Measurements from ENCODE around the gene SYNE1.
"Not testable (repeated sequence)": the region's sequence is repeated elsewhere in the genome, so short reads cannot be mapped to it uniquely, and the experiment has no call there.

Gene SYNE1, protein sequence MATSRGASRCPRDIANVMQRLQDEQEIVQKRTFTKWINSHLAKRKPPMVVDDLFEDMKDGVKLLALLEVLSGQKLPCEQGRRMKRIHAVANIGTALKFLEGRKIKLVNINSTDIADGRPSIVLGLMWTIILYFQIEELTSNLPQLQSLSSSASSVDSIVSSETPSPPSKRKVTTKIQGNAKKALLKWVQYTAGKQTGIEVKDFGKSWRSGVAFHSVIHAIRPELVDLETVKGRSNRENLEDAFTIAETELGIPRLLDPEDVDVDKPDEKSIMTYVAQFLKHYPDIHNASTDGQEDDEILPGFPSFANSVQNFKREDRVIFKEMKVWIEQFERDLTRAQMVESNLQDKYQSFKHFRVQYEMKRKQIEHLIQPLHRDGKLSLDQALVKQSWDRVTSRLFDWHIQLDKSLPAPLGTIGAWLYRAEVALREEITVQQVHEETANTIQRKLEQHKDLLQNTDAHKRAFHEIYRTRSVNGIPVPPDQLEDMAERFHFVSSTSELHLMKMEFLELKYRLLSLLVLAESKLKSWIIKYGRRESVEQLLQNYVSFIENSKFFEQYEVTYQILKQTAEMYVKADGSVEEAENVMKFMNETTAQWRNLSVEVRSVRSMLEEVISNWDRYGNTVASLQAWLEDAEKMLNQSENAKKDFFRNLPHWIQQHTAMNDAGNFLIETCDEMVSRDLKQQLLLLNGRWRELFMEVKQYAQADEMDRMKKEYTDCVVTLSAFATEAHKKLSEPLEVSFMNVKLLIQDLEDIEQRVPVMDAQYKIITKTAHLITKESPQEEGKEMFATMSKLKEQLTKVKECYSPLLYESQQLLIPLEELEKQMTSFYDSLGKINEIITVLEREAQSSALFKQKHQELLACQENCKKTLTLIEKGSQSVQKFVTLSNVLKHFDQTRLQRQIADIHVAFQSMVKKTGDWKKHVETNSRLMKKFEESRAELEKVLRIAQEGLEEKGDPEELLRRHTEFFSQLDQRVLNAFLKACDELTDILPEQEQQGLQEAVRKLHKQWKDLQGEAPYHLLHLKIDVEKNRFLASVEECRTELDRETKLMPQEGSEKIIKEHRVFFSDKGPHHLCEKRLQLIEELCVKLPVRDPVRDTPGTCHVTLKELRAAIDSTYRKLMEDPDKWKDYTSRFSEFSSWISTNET (N-terminal part only)

DNA sequence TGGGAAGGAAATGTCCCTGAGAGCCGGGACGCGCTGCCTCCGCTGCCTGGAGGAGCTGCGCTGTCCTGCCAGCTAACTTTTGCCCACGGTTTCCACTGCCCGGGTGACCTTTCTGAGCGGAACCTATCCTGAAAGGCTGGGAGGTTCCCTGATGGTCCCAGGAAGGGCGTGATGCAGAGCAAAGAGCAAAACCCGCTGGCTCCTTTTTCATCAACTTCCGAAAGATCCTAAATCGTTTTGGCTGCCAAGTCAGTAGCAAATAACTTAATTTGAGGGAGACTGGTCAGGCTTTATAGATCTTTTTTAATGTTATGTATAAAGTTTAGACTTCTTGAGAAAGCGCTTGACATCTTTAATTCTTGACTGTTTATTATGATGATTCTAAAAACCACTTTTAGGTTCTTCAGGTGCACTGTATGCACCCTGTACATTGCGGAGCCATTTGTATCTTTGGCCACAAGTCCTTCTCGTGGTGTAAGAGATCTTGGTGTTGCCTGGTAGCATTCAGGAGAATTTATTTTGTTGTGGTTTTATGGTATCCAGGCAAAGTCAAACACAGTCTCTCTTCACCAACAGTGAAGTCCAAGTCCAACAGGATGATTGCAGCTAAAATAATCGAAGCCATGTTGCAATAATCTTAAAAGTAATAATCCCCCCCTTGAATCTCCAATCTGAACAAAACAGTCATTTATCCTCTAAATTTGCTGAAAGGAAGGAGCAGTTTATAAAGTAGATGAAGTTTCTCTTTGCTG, at the start of gene SYNE1:
TSS of gene SYNE1 (minus strand) at position 67 of the 752 bp plus-strand sequence. CDS start 9,031 bp downstream, outside the sequence.
- peak; percentile 12 for DNase-seq

- no peak for DNase-seq
Observed at GRCh38 chr6:152685819-152686218, 48.7 kb upstream of the SYNE1 start.

- DNase-seq, result not testable (repeated sequence)
Observed at GRCh38 chr6:152682935-152683334, 45.8 kb upstream of the SYNE1 start.

DNA sequence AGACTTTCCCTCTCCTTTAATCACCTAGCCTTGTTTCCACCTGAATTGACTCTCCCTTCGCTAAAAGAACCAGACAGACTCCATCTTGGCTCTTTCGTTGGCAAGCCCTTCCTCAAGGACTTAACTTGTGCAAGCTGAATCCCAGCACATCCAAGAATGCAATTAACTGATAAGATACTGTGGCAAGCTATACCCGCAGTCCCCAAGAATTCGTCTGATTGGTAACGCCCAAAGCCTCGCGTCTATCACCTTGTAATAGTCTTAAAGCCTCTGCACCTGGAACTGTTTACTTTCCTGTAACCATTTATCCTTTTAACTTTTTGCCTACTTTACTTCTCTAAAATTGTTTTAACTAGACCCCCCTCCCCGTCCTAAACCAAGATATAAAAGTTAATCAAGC, 45.0 kb upstream of the SYNE1 start:
- no peak for DNase-seq

DNA sequence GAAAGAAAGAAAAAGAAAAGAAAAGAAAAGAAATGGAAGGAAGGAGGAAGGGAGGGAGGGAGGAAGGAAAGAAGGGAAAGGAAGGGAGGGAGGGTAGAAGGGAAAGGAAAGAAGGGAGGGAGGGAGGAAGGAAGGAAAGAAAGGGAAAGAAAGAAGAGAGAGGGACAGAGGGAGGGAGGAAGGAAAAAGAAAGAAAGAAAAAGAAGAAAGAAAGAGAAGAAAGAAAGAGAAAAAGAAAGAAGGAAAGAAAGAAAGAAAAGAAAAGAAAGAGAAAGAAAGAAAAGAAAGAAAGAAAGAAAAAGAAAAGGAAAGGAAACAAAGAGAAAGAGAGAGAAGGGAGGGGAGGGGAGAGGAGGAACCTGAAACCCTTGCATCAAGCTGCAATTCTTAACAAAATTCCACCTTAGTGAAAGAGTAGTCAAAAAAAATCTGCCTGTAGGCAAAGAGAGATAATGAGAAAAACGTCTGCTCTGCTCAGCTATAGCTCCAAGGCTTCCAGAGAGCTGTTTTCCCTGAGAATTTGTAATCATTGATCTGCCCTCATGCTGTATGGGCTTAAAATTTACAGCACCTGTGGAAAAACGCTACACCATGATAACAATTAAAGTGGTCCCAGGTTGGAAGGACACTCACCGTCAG, 43.8 kb upstream of the SYNE1 start:
- DNase-seq, result no peak

- DNase-seq, result no peak
Observed at GRCh38 chr6:152680151-152680550, 43.0 kb upstream of the SYNE1 start.

- peak; percentile 42 for DNase-seq
Observed at GRCh38 chr6:152673236-152673635, 36.1 kb upstream of the SYNE1 start.

- DNase-seq, result peak; percentile 61
Observed at GRCh38 chr6:152671171-152671570, 34.0 kb upstream of the SYNE1 start.

DNA sequence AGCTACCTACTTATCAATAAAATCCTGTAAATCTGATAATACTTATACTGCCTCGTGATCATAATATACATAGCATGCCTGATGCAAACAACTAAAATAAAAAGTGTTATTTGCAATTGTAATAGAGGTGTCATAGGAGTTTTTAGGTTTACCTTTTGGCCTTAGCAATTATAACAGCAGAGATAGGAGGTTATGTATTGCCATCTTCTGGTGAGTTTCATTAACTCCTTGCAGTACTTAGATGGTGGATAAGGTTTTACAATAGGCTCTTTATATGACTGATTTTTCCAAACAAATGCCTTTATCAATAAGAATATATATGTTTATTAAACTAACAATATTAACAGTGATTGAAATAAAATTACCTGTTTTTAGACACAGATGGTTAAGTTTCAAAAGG, 32.7 kb upstream of the SYNE1 start:
- peak; percentile 37 for DNase-seq

- DNase-seq, result no peak
Observed at GRCh38 chr6:152661776-152662175, 24.6 kb upstream of the SYNE1 start.

GRCh38 chr6:152651986-152652385, 14.8 kb upstream of the SYNE1 start:
- peak; percentile 38 for DNase-seq

GRCh38 chr6:152648105-152648504, 10.9 kb upstream of the SYNE1 start:
- DNase-seq, result no peak

- not testable (repeated sequence) for DNase-seq
Observed at GRCh38 chr6:152646732-152647131, 9.6 kb upstream of the SYNE1 start.

GRCh38 chr6:152642578-152643375, 5.6 kb upstream of the SYNE1 start:
- peak; percentile 64 for DNase-seq

- peak; percentile 33 for DNase-seq
Observed at GRCh38 chr6:152636609-152637295, 410 bp downstream of the SYNE1 start.

GRCh38 chr6:152636021-152636608, 1.0 kb downstream of the SYNE1 start:
- peak; percentile 60 for DNase-seq

- no peak for DNase-seq
Observed at GRCh38 chr6:152634773-152635172, 2.4 kb downstream of the SYNE1 start.

DNA sequence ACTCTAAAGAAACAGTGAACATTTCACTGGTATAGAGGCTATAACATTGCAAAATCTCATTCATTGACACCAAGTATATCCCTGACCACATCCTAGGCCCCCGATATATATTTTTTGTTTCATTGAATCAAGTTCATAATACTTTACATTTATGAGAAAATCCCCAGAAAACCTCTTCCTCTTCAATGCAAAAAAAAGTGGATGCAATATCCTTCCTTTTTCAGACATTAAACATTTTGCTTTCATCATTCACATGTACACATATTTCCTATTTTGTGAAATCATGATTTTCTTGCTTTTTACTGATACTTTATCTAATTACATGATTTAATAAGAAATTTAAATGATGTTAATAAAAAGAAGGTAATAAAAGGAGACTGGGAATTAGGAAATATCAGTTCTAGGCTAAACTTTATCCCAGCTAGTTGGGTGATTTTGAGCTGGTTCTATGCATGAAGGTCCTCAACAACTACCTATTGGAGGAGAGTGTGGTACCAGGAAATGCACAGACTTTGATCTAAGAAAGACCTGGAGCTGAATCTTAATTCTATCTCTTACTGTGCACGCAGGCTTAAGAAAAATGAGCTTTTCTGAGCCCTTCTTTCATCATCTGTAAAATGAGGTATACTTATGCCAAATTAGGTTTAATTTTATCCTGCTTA, 4.9 kb downstream of the SYNE1 start:
- DNase-seq, result no peak

DNA sequence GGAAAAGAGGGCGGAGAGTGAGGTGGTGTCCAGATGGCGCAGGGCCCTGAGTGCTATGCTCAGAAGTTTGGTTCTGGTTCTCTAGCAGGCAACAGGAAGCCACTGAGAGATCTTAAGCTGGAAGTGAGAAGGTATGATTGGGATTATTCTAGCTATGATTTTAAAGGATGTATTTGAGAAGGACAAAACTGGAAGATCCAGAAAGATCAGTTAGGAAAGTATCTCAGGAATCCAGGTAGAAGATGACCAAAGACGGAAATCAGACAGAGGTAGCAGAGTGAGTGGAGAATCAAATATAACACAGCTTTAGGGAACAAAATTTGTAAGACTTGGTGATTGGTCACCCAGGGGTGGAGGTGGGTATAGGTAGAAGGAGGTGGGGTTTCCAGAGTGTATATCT, 5.8 kb downstream of the SYNE1 start:
- no peak for DNase-seq
